OCI-LY3 (cell line): Measurements from ENCODE around the gene SPOCK1.

Experiments
- CTCF ChIP-seq: fragments of 200-600, 300-600 bp; sonication (generic); IDR thresholded peaks from 2 replicates; pipeline ENCODE4 v1.5.1; 2014; ENCODE audit warnings: antibody characterized with exemption, low read length, low read depth
- EZH2phosphoT487 ChIP-seq: fragments of 200-600 bp; shearing (Covaris generic); IDR thresholded peaks from 2 replicates; pipeline ENCODE4 v1.6.1; 2018; ENCODE audit warnings: antibody characterized with exemption, mixed run types, low read depth

DNA sequence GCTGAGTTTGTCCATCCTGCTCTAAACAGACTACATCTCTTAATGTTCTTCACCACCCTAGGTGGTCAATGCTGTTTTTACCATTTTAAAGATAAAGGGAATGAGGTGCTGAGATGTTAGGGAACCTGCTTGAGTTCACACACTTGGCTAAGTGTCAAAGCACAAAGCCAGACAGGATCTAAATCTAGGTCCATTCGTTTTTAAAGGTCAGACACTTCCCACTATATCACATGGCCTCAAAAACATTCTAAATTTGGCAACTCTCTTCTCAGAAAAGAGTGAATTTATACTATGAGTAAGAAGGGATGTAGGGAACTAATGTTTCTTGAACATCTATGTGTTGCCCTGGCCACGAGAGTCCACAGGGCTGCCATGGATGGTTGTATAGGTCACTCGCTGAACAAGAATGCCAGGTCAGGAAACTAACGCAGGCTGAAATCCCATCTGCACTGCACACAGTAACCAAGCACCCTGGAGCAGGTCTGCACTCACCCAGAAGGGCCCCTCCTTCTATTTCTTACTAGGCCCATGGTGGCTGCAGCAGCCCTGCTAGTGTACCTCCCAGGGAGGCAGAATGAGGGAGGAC, 213.0 kb downstream of the SPOCK1 start:
- TF ChIP-seq CTCF (no peak), EZH2phosphoT487 (no peak)
